ENCODE results near the gene MAP1LC3A. TPM values are rescaled to one million over a fixed set of nuclear protein-coding genes. Genes with fewer than 3 reads are reported as not detected.
"Not testable (repeated sequence)": the region's sequence is repeated elsewhere in the genome, so short reads cannot be mapped to it uniquely, and the experiment has no call there.

The MAP1LC3A gene
- total and polyA plus RNA-seq, 4 donors, result 30.1 to 67.6 (median 37.8) TPM

GRCh38 chr20:34512266-34512954 lies 46.1 kb upstream of the MAP1LC3A start:
- ATAC-seq (ENCODE audit: insufficient read depth, low FRiP score) (no peak), DNase-seq (no peak)
- H3K4me3 ChIP-seq, result no peak overlapping the region
- H3K27ac ChIP-seq (ENCODE audit: low read depth in 1 of 2, low read length in 1 of 2), result peak overlapping the region in 1 of 2 donors; percentile 39
- WGBS, 2 donors, result 85 to 89% methylated on average over 4 of the region's 4 CpGs
- H3K27me3 ChIP-seq (ENCODE audit: control insufficient read depth in 3 of 3, insufficient read depth in 3 of 3, low read length in 2 of 3), result no peaks in the 10 kb centered on the region
- peaks cover 4 to 13% (median 11%) of the 10 kb centered on the region in 4 donors for H3K36me3 ChIP-seq (ENCODE audit: control insufficient read depth in 4 of 4, insufficient read depth in 4 of 4, low read length in 4 of 4)
- H3K4me1 ChIP-seq (ENCODE audit: control insufficient read depth in 5 of 5, insufficient read depth in 5 of 5, low read length in 5 of 5), result peaks cover 0 to 8% (median 0%) of the 10 kb centered on the region in 5 donors
- no peak overlapping the region for H3K9ac ChIP-seq (ENCODE audit: insufficient read depth in 1 of 2, low read length in 2 of 2)
- H3K9me3 ChIP-seq (ENCODE audit: control insufficient read depth in 4 of 4, insufficient read depth in 3 of 4, low read length in 3 of 4), result no peaks in the 10 kb centered on the region
- TF ChIP-seq CTCF (IDR thresholded peaks at IDR 0.05; ENCODE audit: control extremely low read depth, extremely low read depth), result no peak

- Histone ChIP-seq H3K9me3 (ENCODE audit: control insufficient read depth in 4 of 4, insufficient read depth in 3 of 4, low read length in 3 of 4) (no peaks in the 10 kb centered on the region), H3K27me3 (ENCODE audit: control insufficient read depth in 3 of 3, insufficient read depth in 3 of 3, low read length in 2 of 3) (no peaks in the 10 kb centered on the region), H3K4me3 (no peak overlapping the region), H3K36me3 (ENCODE audit: control insufficient read depth in 4 of 4, insufficient read depth in 4 of 4, low read length in 4 of 4) (peaks cover 4 to 11% (median 8%) of the 10 kb centered on the region in 4 donors), H3K4me1 (ENCODE audit: control insufficient read depth in 5 of 5, insufficient read depth in 5 of 5, low read length in 5 of 5) (peaks cover 0 to 8% (median under 1%) of the 10 kb centered on the region in 5 donors), H3K9ac (ENCODE audit: insufficient read depth in 1 of 2, low read length in 2 of 2) (no peak overlapping the region), H3K27ac (ENCODE audit: low read depth in 1 of 2, low read length in 1 of 2) (peak overlapping the region in 1 of 2 donors; percentile 39)
- TF ChIP-seq CTCF (IDR thresholded peaks at IDR 0.05; ENCODE audit: control extremely low read depth, extremely low read depth), result no peak
- no peak for DNase-seq
- ATAC-seq (ENCODE audit: insufficient read depth, low FRiP score), result no peak
Measured at GRCh38 chr20:34512955-34513419, 45.5 kb upstream of the MAP1LC3A start.

- H3K27me3 ChIP-seq (ENCODE audit: control insufficient read depth in 3 of 3, insufficient read depth in 3 of 3, low read length in 2 of 3); H3K4me1 ChIP-seq (ENCODE audit: control insufficient read depth in 5 of 5, insufficient read depth in 5 of 5, low read length in 5 of 5); H3K9me3 ChIP-seq (ENCODE audit: control insufficient read depth in 4 of 4, insufficient read depth in 3 of 4, low read length in 3 of 4); H3K9ac ChIP-seq (ENCODE audit: insufficient read depth in 1 of 2, low read length in 2 of 2); ATAC-seq (ENCODE audit: insufficient read depth, low FRiP score); DNase-seq; H3K4me3 ChIP-seq; H3K27ac ChIP-seq (ENCODE audit: low read depth in 1 of 2, low read length in 1 of 2): not testable (repeated sequence)
- H3K36me3 ChIP-seq (ENCODE audit: control insufficient read depth in 4 of 4, insufficient read depth in 4 of 4, low read length in 4 of 4), result peaks cover 0 to 11% (median 4%) of the 10 kb centered on the region in 4 donors
- 92% methylated on average over 17 of the region's 17 CpGs for WGBS, 2 donors
Measured at GRCh38 chr20:34514034-34514433, 44.5 kb upstream of the MAP1LC3A start.

- DNase-seq (no peak), ATAC-seq (ENCODE audit: insufficient read depth, low FRiP score) (no peak)
- no peak for TF ChIP-seq CTCF (IDR thresholded peaks at IDR 0.05; ENCODE audit: control extremely low read depth, extremely low read depth)
- 21 to 22% methylated on average over 19 of the region's 19 CpGs for WGBS, 2 donors
- Histone ChIP-seq H3K27me3 (ENCODE audit: control insufficient read depth in 3 of 3, insufficient read depth in 3 of 3, low read length in 2 of 3) (no peaks in the 10 kb centered on the region), H3K27ac (ENCODE audit: low read depth in 1 of 2, low read length in 1 of 2) (peak overlapping the region; percentile 59 to 98), H3K4me1 (ENCODE audit: control insufficient read depth in 5 of 5, insufficient read depth in 5 of 5, low read length in 5 of 5) (peaks cover 0 to 8% (median 4%) of the 10 kb centered on the region in 5 donors), H3K36me3 (ENCODE audit: control insufficient read depth in 4 of 4, insufficient read depth in 4 of 4, low read length in 4 of 4) (peaks cover 0 to 11% (median 2%) of the 10 kb centered on the region in 4 donors), H3K4me3 (no peak overlapping the region), H3K9me3 (ENCODE audit: control insufficient read depth in 4 of 4, insufficient read depth in 3 of 4, low read length in 3 of 4) (no peaks in the 10 kb centered on the region), H3K9ac (ENCODE audit: insufficient read depth in 1 of 2, low read length in 2 of 2) (peak overlapping the region; percentile 81 to 96)
Measured at GRCh38 chr20:34514897-34515483, 43.5 kb upstream of the MAP1LC3A start.
